Measurements from ENCODE around the gene TIMM10B.

GRCh38 chr11:6488342-6488741 is 7.0 kb downstream of the TIMM10B start:
- TF ChIP-seq POLR2AphosphoS5 (IDR thresholded peaks at IDR 0.05; ENCODE audit: low read depth, low read length) (no peak), TAF1 (IDR thresholded peaks at IDR 0.05; ENCODE audit: borderline replicate concordance, low read depth, low read length) (no peak)

All from GM12892 (cell line).